Loucy (cell line): Measurements from ENCODE around the gene DNAJB8.

Source experiments
- H2AFZ ChIP-seq: fragments of 200-600 bp; sonication (generic); 2 replicates; pipeline ENCODE4 v1.6.0; 2016; ENCODE audit warnings: antibody characterized with exemption, mild to moderate bottlenecking, low read length, moderate library complexity
- H3F3A ChIP-seq: fragments of 200-600 bp; 2 replicates; pipeline ENCODE4 v1.6.0; 2016; ENCODE audit warnings: antibody characterized with exemption, low read depth, mild to moderate bottlenecking
- H3K27me3 ChIP-seq: fragments of 200-600 bp; sonication (generic); 2 replicates; pipeline ENCODE4 v1.6.1; 2014; ENCODE audit warnings: low read length, mild to moderate bottlenecking; ENCODE audit not compliant: insufficient read depth, poor library complexity, severe bottlenecking
- H3K36me3 ChIP-seq: fragments of 200-600 bp; sonication (generic); 2 replicates; pipeline ENCODE4 v1.6.1; 2016; ENCODE audit warnings: low read length; ENCODE audit not compliant: insufficient read depth
- H3K4me1 ChIP-seq: fragments of 200-600 bp; sonication (generic); 2 replicates; pipeline ENCODE4 v1.5.1; 2014; ENCODE audit warnings: low read length, mild to moderate bottlenecking; ENCODE audit not compliant: insufficient read depth, poor library complexity, severe bottlenecking
- H3K4me2 ChIP-seq: fragments of 200-600 bp; sonication (generic); 2 replicates; pipeline ENCODE4 v1.6.0; 2014; ENCODE audit warnings: antibody characterized with exemption, low read length, low read depth, mild to moderate bottlenecking; ENCODE audit not compliant: poor library complexity, severe bottlenecking
- H3K4me3 ChIP-seq: fragments of 200-600 bp; sonication (generic); 2 replicates; pipeline ENCODE4 v1.5.1; 2014; ENCODE audit warnings: low read length, mild to moderate bottlenecking, mixed read lengths; ENCODE audit not compliant: poor library complexity, severe bottlenecking
- H3K79me2 ChIP-seq: fragments of 200-600 bp; sonication (generic); 2 replicates; pipeline ENCODE4 v1.6.1; 2014; ENCODE audit warnings: low read length; ENCODE audit not compliant: insufficient read depth
- H3K9ac ChIP-seq: fragments of 200-600 bp; sonication (generic); 2 replicates; pipeline ENCODE4 v1.6.0; 2014; ENCODE audit warnings: mild to moderate bottlenecking, low read depth, low read length, moderate library complexity; ENCODE audit not compliant: poor library complexity, severe bottlenecking
- H3K9me2 ChIP-seq: fragments of 200-600 bp; sonication (generic); replicated peaks from 2 replicates; pipeline ENCODE4 v1.6.1; 2016; ENCODE audit warnings: low read depth, low read length, mixed read lengths
- H3K9me3 ChIP-seq: fragments of 200-600 bp; sonication (generic); 2 replicates; pipeline ENCODE4 v1.6.1; 2014; ENCODE audit warnings: mild to moderate bottlenecking, antibody characterized with exemption, low read length, low read depth; ENCODE audit not compliant: insufficient read depth
- H4K20me1 ChIP-seq: fragments of 200-600 bp; sonication (generic); 2 replicates; pipeline ENCODE4 v1.6.0; 2014; ENCODE audit warnings: antibody characterized with exemption, low read length, mild to moderate bottlenecking; ENCODE audit not compliant: insufficient read depth, poor library complexity, severe bottlenecking
- EZH2phosphoT487 ChIP-seq: fragments of 200-600 bp; IDR thresholded peaks from 2 replicates; pipeline ENCODE4 v1.6.1; 2018; ENCODE audit warnings: antibody characterized with exemption, mild to moderate bottlenecking, moderate library complexity, borderline replicate concordance
- TF ChIP-seq, protein P1 (sequence below): fragments of 200-600 bp; sonication (generic); conservative IDR thresholded peaks from 2 replicates; pipeline ENCODE4 v1.5.1; 2014; ENCODE audit warnings: mild to moderate bottlenecking, antibody characterized with exemption, low read length

The DNAJB8 gene

GRCh38 chr3:128468285-128468790 is 1.6 kb upstream of the DNAJB8 start:
- H3K27me3 ChIP-seq = no peaks in the 10 kb centered on the region
- no peaks in the 10 kb centered on the region for H3K36me3 ChIP-seq
- H2AFZ ChIP-seq = no peak overlapping the region
- no peaks in the 10 kb centered on the region for H4K20me1 ChIP-seq
- TF ChIP-seq, protein P1, sequence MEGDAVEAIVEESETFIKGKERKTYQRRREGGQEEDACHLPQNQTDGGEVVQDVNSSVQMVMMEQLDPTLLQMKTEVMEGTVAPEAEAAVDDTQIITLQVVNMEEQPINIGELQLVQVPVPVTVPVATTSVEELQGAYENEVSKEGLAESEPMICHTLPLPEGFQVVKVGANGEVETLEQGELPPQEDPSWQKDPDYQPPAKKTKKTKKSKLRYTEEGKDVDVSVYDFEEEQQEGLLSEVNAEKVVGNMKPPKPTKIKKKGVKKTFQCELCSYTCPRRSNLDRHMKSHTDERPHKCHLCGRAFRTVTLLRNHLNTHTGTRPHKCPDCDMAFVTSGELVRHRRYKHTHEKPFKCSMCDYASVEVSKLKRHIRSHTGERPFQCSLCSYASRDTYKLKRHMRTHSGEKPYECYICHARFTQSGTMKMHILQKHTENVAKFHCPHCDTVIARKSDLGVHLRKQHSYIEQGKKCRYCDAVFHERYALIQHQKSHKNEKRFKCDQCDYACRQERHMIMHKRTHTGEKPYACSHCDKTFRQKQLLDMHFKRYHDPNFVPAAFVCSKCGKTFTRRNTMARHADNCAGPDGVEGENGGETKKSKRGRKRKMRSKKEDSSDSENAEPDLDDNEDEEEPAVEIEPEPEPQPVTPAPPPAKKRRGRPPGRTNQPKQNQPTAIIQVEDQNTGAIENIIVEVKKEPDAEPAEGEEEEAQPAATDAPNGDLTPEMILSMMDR = no peak
- no peak for TF ChIP-seq EZH2phosphoT487
- no peaks in the 10 kb centered on the region for H3K79me2 ChIP-seq
- no peak overlapping the region for H3K4me2 ChIP-seq
- no peaks in the 10 kb centered on the region for H3K9me2 ChIP-seq
- peaks cover 8% of the 10 kb centered on the region for H3K4me1 ChIP-seq
- H3F3A ChIP-seq = no peaks in the 10 kb centered on the region
- H3K4me3 ChIP-seq = no peak overlapping the region
- no peak overlapping the region for H3K9ac ChIP-seq
- no peaks in the 10 kb centered on the region for H3K9me3 ChIP-seq

- no peak overlapping the region for H2AFZ ChIP-seq
- no peak overlapping the region for H3K9ac ChIP-seq
- no peaks in the 10 kb centered on the region for H3F3A ChIP-seq
- no peak for TF ChIP-seq EZH2phosphoT487
- TF ChIP-seq, protein P1 = no peak
- peaks cover 8% of the 10 kb centered on the region for H3K4me1 ChIP-seq
- H3K79me2 ChIP-seq = no peaks in the 10 kb centered on the region
- H3K36me3 ChIP-seq = no peaks in the 10 kb centered on the region
- no peaks in the 10 kb centered on the region for H3K27me3 ChIP-seq
- H3K4me2 ChIP-seq = no peak overlapping the region
- H3K4me3 ChIP-seq = no peak overlapping the region
- no peaks in the 10 kb centered on the region for H3K9me2 ChIP-seq
- H4K20me1 ChIP-seq = no peaks in the 10 kb centered on the region
- no peaks in the 10 kb centered on the region for H3K9me3 ChIP-seq
Measured at GRCh38 chr3:128464702-128465101, 2.0 kb downstream of the DNAJB8 start.

DNA sequence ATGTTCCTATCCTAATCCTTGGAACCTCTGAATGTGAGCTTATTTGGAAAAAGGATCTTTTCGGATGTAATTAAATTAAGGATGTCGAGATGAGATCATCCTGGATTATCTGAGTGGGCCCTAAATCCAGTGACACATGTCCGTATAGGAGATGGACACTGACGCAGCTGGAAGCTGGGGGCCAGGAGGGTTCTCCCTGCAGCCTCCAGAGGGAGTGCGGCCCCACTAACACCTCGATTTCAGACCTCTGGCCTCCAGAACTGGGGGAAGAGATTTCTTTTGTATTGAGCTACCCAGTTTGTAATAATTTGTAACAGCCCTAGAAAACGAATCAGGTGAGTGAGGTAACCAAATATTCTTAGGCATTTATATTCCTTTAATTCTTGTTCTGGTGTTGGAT is 2.5 kb downstream of the DNAJB8 start:
- H3F3A ChIP-seq = no peaks in the 10 kb centered on the region
- H3K9ac ChIP-seq = no peak overlapping the region
- no peak overlapping the region for H2AFZ ChIP-seq
- no peak overlapping the region for H3K4me3 ChIP-seq
- no peaks in the 10 kb centered on the region for H3K79me2 ChIP-seq
- TF ChIP-seq, protein P1 = peak; percentile 14; the same call in 1 of the 2 replicates
- no peak for TF ChIP-seq EZH2phosphoT487
- no peaks in the 10 kb centered on the region for H3K27me3 ChIP-seq
- no peaks in the 10 kb centered on the region for H4K20me1 ChIP-seq
- no peak overlapping the region for H3K4me2 ChIP-seq
- H3K36me3 ChIP-seq = no peaks in the 10 kb centered on the region
- no peaks in the 10 kb centered on the region for H3K9me3 ChIP-seq
- no peaks in the 10 kb centered on the region for H3K9me2 ChIP-seq
- H3K4me1 ChIP-seq = peaks cover 7% of the 10 kb centered on the region
